ENCODE data around the gene TF.

- no peak for TF ChIP-seq CTCF (IDR thresholded peaks at IDR 0.05 in 2 of 3, conservative IDR thresholded peaks at IDR 0.05 in 1 of 3; ENCODE audit: control insufficient read depth in 2 of 3, extremely low read depth in 1 of 3, insufficient read depth in 1 of 3, low read depth in 3 of 3, low read length in 3 of 3)
- TF ChIP-seq USF2 (IDR thresholded peaks at IDR 0.05; ENCODE audit: borderline replicate concordance, low read depth, low read length): no peak
- no peak for TF ChIP-seq RAD21 (IDR thresholded peaks at IDR 0.05; ENCODE audit: insufficient read depth, low read depth, low read length)
- no peak for TF ChIP-seq POLR2AphosphoS5 (IDR thresholded peaks at IDR 0.05; ENCODE audit: low read length)
Measured at GRCh38 chr3:133762539-133762938, 16.3 kb downstream of the TF start.

Data from GM12878 (cell line).